ENCODE measurements around the gene TBX3. TPM values are rescaled to one million over a fixed set of nuclear protein-coding genes. Genes with fewer than 3 reads are reported as not detected.

TBX3 gene
- total RNA-seq, 4 donors from 2014 or later = 11.1 to 13.5 (median 12.3) TPM

DNA sequence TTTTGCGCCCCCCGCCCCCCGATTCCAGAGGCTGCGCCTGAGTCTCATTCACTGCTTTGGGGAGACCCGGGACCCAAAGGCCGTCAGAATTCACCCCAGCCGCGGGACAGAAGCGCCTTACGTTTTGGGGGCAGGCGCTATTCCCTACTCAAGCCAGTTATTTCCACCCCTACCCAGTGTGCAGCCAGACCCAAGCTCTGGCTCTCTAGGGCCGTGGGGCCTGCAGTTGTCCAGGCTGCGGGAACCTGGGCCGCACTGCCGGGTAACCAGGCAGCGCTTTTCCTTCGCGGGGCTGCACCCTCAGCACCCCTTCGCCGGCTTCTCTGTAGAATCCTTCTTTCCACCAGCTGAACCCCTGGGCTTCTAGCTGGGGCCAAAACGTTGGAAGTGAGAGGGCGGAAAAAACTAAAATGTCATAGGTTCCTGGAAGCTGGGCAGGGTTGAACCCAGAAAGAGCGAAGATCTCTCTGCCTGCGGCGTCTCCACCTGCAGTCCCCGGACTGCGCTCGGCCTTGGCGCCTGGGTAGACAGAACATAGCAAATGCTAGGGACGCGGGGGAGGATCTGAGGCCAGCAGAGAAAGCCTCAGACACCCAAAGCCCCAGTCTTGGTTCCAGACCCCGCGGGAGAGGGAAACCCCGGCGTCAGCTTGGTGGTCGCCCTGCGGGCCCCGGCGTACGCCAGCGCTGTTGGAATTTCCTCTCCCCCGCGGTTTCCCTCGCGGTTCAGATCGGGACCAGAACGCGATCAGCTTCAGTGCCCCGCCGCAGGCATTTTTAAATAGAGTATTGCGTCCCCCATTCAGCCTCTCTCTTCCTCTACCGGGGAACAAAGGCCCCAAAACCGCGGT lies 18.3 kb downstream of the TBX3 start:
- TF ChIP-seq EP300 (IDR thresholded peaks at IDR 0.05) = no peak
- TF ChIP-seq, protein P1, sequence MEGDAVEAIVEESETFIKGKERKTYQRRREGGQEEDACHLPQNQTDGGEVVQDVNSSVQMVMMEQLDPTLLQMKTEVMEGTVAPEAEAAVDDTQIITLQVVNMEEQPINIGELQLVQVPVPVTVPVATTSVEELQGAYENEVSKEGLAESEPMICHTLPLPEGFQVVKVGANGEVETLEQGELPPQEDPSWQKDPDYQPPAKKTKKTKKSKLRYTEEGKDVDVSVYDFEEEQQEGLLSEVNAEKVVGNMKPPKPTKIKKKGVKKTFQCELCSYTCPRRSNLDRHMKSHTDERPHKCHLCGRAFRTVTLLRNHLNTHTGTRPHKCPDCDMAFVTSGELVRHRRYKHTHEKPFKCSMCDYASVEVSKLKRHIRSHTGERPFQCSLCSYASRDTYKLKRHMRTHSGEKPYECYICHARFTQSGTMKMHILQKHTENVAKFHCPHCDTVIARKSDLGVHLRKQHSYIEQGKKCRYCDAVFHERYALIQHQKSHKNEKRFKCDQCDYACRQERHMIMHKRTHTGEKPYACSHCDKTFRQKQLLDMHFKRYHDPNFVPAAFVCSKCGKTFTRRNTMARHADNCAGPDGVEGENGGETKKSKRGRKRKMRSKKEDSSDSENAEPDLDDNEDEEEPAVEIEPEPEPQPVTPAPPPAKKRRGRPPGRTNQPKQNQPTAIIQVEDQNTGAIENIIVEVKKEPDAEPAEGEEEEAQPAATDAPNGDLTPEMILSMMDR (IDR thresholded peaks at IDR 0.05) = no peak
- no peak for TF ChIP-seq POLR2A (IDR thresholded peaks at IDR 0.05)
- H3K4me3 ChIP-seq = no peak overlapping the region

DNA sequence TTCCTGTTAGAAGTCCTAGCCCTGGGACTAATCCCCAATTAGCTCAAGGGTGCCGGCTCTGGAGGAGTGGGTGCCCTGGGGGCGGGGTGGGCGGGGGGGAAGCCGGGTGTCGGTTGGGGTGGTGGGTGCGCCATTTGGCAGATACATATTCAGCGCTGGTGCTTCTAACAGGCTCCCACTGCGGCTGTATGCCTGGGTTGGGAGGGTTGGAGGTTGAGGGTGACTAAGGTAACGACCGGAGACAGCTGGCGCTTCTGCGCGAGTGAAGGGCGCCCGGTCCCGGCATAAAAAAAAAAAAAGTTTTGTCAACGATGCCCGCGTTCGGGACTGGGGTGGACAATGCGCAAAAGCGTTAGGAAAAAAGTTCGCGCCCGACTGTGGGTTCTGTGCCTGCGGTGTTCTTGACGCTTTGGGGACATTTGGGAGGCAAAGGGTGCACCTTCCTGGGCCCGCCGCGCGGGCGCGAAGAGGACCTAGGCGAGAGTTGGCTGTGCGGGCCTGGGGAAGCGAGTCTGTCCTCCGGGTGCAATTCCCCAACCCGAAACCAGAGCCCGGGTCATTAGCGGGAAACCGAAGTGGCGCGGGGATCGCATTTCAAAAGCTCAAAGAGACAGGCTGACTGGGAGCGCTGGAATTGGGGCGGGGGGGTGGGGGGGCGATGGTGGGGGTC lies 19.2 kb downstream of the TBX3 start:
- H3K9me3 ChIP-seq = no peaks in the 10 kb centered on the region
- H3K36me3 ChIP-seq = no peaks in the 10 kb centered on the region
- DNase-seq (ENCODE audit: low spot score in 2 of 2) = no peak
- H3K4me1 ChIP-seq = peaks cover 0 to 42% (median 0%) of the 10 kb centered on the region in 4 donors
- H3K27ac ChIP-seq = no peak overlapping the region
- no peak for TF ChIP-seq EP300 (IDR thresholded peaks at IDR 0.05)
- TF ChIP-seq, protein P1 (IDR thresholded peaks at IDR 0.05) = no peak
- no peak for TF ChIP-seq POLR2A (IDR thresholded peaks at IDR 0.05)
- peaks cover 0 to 41% of the 10 kb centered on the region in 2 donors for H3K27me3 ChIP-seq
- WGBS, 2 donors = 17 to 20% methylated on average over 39 to 44 of the region's 47 CpGs
- no peak overlapping the region for H3K4me3 ChIP-seq

More for the DNA sequence above, 18.3 kb downstream of the TBX3 start:
- WGBS, 2 donors = 39 to 40% methylated on average over 36 to 53 of the region's 54 CpGs
- Histone ChIP-seq H3K27me3 (peaks cover 0 to 41% of the 10 kb centered on the region in 2 donors), H3K4me1 (peaks cover 0 to 42% (median 0%) of the 10 kb centered on the region in 4 donors), H3K36me3 (no peaks in the 10 kb centered on the region), H3K9me3 (no peaks in the 10 kb centered on the region), H3K27ac (no peak overlapping the region)
- no peak for DNase-seq (ENCODE audit: low spot score in 2 of 2)

DNA sequence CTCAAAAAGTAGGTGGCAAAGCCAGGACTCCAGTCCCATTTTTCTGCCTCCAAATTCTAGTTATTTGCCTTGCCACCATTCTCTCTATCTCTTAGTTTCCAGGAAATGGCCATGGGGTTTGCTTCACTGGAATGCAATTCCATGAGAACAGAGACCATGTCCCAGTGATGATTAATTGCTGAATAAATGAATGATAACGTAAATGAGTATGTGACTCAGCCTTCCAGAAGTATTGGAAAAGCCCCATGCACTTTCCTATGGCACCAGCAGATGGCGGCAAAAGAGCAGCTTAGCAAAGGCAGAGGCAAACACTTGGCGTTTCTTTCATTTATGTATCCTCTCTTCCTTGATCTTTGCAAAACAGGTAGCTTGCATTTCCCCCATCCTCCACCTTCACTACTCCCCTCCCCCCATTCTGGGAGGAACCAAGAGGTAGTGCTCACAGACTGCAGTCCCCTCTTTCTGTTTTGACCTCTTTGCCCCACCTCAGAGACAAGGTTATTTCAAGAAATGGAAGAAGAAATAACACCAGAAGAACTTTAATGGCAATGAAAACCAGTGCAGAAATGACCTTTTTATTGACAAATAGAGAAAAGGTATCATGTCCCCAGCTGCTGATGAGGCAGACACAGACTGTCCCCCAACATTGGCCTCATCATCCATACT lies 21.3 kb downstream of the TBX3 start:
- Histone ChIP-seq H3K27me3 (peaks cover 0 to 39% of the 10 kb centered on the region in 2 donors), H3K36me3 (no peaks in the 10 kb centered on the region), H3K27ac (no peak overlapping the region), H3K4me1 (peaks cover 0 to 23% (median 0%) of the 10 kb centered on the region in 4 donors), H3K4me3 (no peak overlapping the region), H3K9me3 (no peaks in the 10 kb centered on the region)
- peak; percentile 77 to 89 for DNase-seq (ENCODE audit: low spot score in 2 of 2)
- 0 to 1% methylated on average over 3 of the region's 3 CpGs for WGBS, 2 donors
- TF ChIP-seq, protein P1 (IDR thresholded peaks at IDR 0.05) = peak; percentile 83 to 93 (median 87)
- TF ChIP-seq EP300 (IDR thresholded peaks at IDR 0.05) = no peak

DNA sequence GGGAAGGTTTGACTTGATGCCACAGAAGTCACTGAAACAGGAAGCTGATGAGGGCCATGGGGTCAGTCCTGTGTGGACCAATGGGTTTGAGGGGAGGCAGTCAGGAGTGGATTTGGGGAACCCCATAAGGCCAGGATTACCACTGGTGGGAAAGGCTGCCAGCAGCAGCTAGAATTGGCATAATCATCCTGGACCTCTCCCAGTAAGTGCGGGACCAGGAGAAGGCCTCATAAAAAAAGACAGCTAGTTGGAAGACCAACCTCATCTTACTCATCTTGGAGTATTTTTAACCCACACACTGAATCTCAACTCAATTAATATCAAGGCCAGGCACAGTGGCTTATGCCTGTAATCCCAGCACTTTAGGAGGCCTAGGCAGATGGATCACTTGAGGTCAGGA lies 22.7 kb downstream of the TBX3 start:
- no peak overlapping the region for H3K4me3 ChIP-seq
- H3K27me3 ChIP-seq = peaks cover 0 to 25% of the 10 kb centered on the region in 2 donors
- H3K4me1 ChIP-seq = peaks cover 0 to 20% (median 0%) of the 10 kb centered on the region in 4 donors
- no peaks in the 10 kb centered on the region for H3K9me3 ChIP-seq
- DNase-seq (ENCODE audit: low spot score in 2 of 2) = no peak
- TF ChIP-seq, protein P1 (IDR thresholded peaks at IDR 0.05) = no peak
- no peak for TF ChIP-seq POLR2A (IDR thresholded peaks at IDR 0.05)
- TF ChIP-seq EP300 (IDR thresholded peaks at IDR 0.05) = no peak
- H3K27ac ChIP-seq = no peak overlapping the region
- H3K36me3 ChIP-seq = no peaks in the 10 kb centered on the region
- 71 to 93% methylated on average over 1 of the region's 1 CpG for WGBS, 2 donors
